Smooth muscle cell (in vitro differentiated cells): ENCODE results near the gene PTPN6. TPM values are rescaled to one million over a fixed set of nuclear protein-coding genes. Genes with fewer than 3 reads are reported as not detected.

Source experiments
- DNase-seq: peaks from one replicate; lab custom pipeline; 2025; ENCODE audit not compliant: unreplicated experiment; lab: John Stamatoyannopoulos, UW
- H2AFZ ChIP-seq: fragments of 200-600 bp; sonication (generic); 2 replicates; pipeline ENCODE4 v1.6.0; 2016; ENCODE audit warnings: antibody characterized with exemption, low read depth, mild to moderate bottlenecking
- H3F3A ChIP-seq: fragments of 200-600 bp; sonication (generic); 2 replicates; pipeline ENCODE4 v1.6.0; 2017; ENCODE audit warnings: antibody characterized with exemption, low read depth
- H3K27ac ChIP-seq: fragments of 200-600 bp; sonication (generic); 2 replicates; pipeline ENCODE4 v1.5.1; 2016; ENCODE audit warnings: low read depth, mild to moderate bottlenecking
- H3K27me3 ChIP-seq: fragments of 200-600 bp; sonication (generic); 2 replicates; pipeline ENCODE4 v1.6.1; 2016; ENCODE audit warnings: low read depth, mild to moderate bottlenecking
- H3K36me3 ChIP-seq: fragments of 200-600 bp; sonication (generic); 2 replicates; pipeline ENCODE4 v1.5.1; 2016; ENCODE audit warnings: low read depth
- H3K4me1 ChIP-seq: fragments of 200-600 bp; sonication (generic); 2 replicates; pipeline ENCODE4 v1.5.1; 2016; ENCODE audit warnings: low read depth
- H3K4me2 ChIP-seq: fragments of 200-600 bp; sonication (generic); 2 replicates; pipeline ENCODE4 v1.6.0; 2016; ENCODE audit warnings: mild to moderate bottlenecking
- H3K4me3 ChIP-seq: fragments of 200-600 bp; sonication (generic); 2 replicates; pipeline ENCODE4 v1.5.1; 2016; ENCODE audit warnings: mild to moderate bottlenecking
- H3K79me2 ChIP-seq: fragments of 200-600 bp; sonication (generic); 2 replicates; pipeline ENCODE4 v1.6.0; 2016; ENCODE audit warnings: low read depth, mild to moderate bottlenecking
- H3K9ac ChIP-seq: fragments of 200-600 bp; sonication (generic); 2 replicates; pipeline ENCODE4 v1.6.0; 2016; ENCODE audit warnings: low read depth
- H3K9me3 ChIP-seq: fragments of 200-600 bp; sonication (generic); replicated peaks from 2 replicates; pipeline ENCODE4 v1.5.1; 2016; ENCODE audit warnings: low read depth
- H4K20me1 ChIP-seq: fragments of 200-600 bp; sonication (generic); 2 replicates; pipeline ENCODE4 v1.6.0; 2016; ENCODE audit warnings: low read depth
- microRNA counts: library from miRNA; unstranded; fragments of <30 nt; microRNA quantifications from one replicate; lab custom pipeline; 2016
- microRNA-seq: library from miRNA; unstranded; fragments of <30 nt; microRNA quantifications from one replicate; pipeline ENCODE4, GENCODE V29; 2016; ENCODE audit warnings: borderline number of aligned reads
- polyA plus RNA-seq: library from polyadenylated mRNA; unstranded; fragments of >200 nt; fragmentation: Nextera tagmentation; extraction: Ambion mirVana; gene quantifications from 2 replicates; pipeline ENCODE4 v1.2.1, GENCODE V29; 2016
- small RNA-seq: library from RNA; depleted of rRNA; stranded (forward); fragments of <200 nt; gene quantifications from one replicate; pipeline ENCODE3, GENCODE V24; 2014
- total RNA-seq: library from RNA; depleted of rRNA; stranded (reverse); fragments of >200 nt; gene quantifications from 2 replicates; pipeline ENCODE4 v1.2.3, GENCODE V29; 2014
- TF ChIP-seq, protein P1 (sequence below): fragments of 200-600 bp; sonication (generic); IDR thresholded peaks from 2 replicates; pipeline ENCODE4 v1.5.1; 2017; ENCODE audit warnings: borderline replicate concordance, mild to moderate bottlenecking, antibody characterized with exemption; ENCODE audit not compliant: insufficient read depth, poor library complexity, severe bottlenecking

Gene PTPN6
- total and polyA plus RNA-seq, 2 experiments from 2014 or later, result 2.8 to 4.3 TPM

DNA sequence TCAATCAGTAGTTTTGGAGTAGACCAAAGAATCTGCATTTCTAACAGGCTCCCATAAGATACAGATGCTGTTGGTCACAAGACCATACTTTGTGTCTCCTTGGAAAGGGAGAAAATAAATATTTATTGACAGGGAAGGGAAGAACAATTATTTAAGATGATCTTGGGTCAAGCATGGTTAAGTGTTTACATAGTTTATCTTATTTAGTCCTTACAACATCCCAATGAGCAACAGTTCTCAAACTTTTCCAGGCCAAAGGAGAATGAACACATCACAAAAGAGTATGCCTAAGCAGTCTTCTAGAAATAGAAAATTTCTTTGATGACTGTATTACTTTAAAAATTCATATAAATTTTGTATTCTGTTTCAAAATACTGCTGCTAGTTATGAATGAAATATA is 58.4 kb downstream of the PTPN6 start:
- no peak for DNase-seq
- no peaks in the 10 kb centered on the region for H3K79me2 ChIP-seq
- H3K27me3 ChIP-seq, result no peaks in the 10 kb centered on the region
- H3K27ac ChIP-seq, result no peak overlapping the region
- no peak overlapping the region for H3K4me3 ChIP-seq
- H4K20me1 ChIP-seq, result peaks cover 4% of the 10 kb centered on the region
- TF ChIP-seq, protein P1, sequence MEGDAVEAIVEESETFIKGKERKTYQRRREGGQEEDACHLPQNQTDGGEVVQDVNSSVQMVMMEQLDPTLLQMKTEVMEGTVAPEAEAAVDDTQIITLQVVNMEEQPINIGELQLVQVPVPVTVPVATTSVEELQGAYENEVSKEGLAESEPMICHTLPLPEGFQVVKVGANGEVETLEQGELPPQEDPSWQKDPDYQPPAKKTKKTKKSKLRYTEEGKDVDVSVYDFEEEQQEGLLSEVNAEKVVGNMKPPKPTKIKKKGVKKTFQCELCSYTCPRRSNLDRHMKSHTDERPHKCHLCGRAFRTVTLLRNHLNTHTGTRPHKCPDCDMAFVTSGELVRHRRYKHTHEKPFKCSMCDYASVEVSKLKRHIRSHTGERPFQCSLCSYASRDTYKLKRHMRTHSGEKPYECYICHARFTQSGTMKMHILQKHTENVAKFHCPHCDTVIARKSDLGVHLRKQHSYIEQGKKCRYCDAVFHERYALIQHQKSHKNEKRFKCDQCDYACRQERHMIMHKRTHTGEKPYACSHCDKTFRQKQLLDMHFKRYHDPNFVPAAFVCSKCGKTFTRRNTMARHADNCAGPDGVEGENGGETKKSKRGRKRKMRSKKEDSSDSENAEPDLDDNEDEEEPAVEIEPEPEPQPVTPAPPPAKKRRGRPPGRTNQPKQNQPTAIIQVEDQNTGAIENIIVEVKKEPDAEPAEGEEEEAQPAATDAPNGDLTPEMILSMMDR, result no peak
- no peaks in the 10 kb centered on the region for H3K4me1 ChIP-seq
- no peaks in the 10 kb centered on the region for H3K9me3 ChIP-seq
- no peak overlapping the region for H2AFZ ChIP-seq
- H3K36me3 ChIP-seq, result no peaks in the 10 kb centered on the region
- H3K4me2 ChIP-seq, result no peak overlapping the region
- H3F3A ChIP-seq, result no peaks in the 10 kb centered on the region
- H3K9ac ChIP-seq, result no peak overlapping the region

MicroRNAs within 50 kb of the gene (microRNA counts, 767-probe panel; counts per million panel counts)
- microRNA hsa-miR-141-3p (lab: Ali Mortazavi, UCI) (4,647 counts per million, percentile 21 among the panel's probes with 10 or more counts), microRNA hsa-miR-200c-3p (lab: Ali Mortazavi, UCI) (10,783 counts per million, percentile 88 among the panel's probes with 10 or more counts)

Small RNA genes lying within 50 kb of the gene (microRNA-seq; reads per million reads assigned to microRNA genes)
- gene MIR141 (684 reads per million, percentile 76 among the genes with 10 or more reads in this experiment), gene MIR200C (31,635 reads per million, percentile 99 among the genes with 10 or more reads in this experiment)

Small RNA genes lying within 50 kb of the gene (small RNA-seq; reads per million reads assigned to genes)
- gene MIR141 (41.1 reads per million, percentile 95 among the genes with 10 or more reads in this experiment), gene MIR200C (25.6 reads per million, percentile 92 among the genes with 10 or more reads in this experiment), gene RNU7-1 (not detected), gene SCARNA12 (3.1 reads per million, percentile 53 among the genes with 10 or more reads in this experiment)

Other genes with a start within 250 kb of the PTPN6 start
- 56.6 and 59.6 TPM in 2 replicates for gene COPS7A, start 227.3 kb upstream of the PTPN6 start, total RNA-seq
- 78.0 and 105 TPM in 2 replicates for gene COPS7A, start 227.3 kb upstream of the PTPN6 start, polyA plus RNA-seq
- 182 and 185 TPM in 2 replicates for gene MLF2, start 198.2 kb upstream of the PTPN6 start, total RNA-seq
- gene MLF2, start 198.2 kb upstream of the PTPN6 start, polyA plus RNA-seq, result 381 and 398 TPM in 2 replicates
- 115 and 125 TPM in 2 replicates for gene PTMS, start 185.0 kb upstream of the PTPN6 start, total RNA-seq
- gene PTMS, start 185.0 kb upstream of the PTPN6 start, polyA plus RNA-seq, result 379 and 381 TPM in 2 replicates
- gene LAG3, start 178.8 kb upstream of the PTPN6 start, total RNA-seq, result 0.18 and 1.0 TPM in 2 replicates
- 1.7 and 3.7 TPM in 2 replicates for gene LAG3, start 178.8 kb upstream of the PTPN6 start, polyA plus RNA-seq
- gene CD4, start 161.8 kb upstream of the PTPN6 start, total RNA-seq, result 0.13 and 0.22 TPM in 2 replicates
- gene CD4, start 161.8 kb upstream of the PTPN6 start, polyA plus RNA-seq, result 1.3 and 2.5 TPM in 2 replicates
- gene GPR162, start 129.5 kb upstream of the PTPN6 start, total RNA-seq, result 0.76 and 2.9 TPM in 2 replicates
- gene GPR162, start 129.5 kb upstream of the PTPN6 start, polyA plus RNA-seq, result 2.1 and 3.0 TPM in 2 replicates
- gene P3H3, start 122.9 kb upstream of the PTPN6 start, total RNA-seq, result 36.7 and 42.8 TPM in 2 replicates
- gene P3H3, start 122.9 kb upstream of the PTPN6 start, polyA plus RNA-seq, result 106 and 108 TPM in 2 replicates
- 4.0 and 6.2 TPM in 2 replicates for gene GNB3, start 110.4 kb upstream of the PTPN6 start, total RNA-seq
- 4.8 and 6.3 TPM in 2 replicates for gene GNB3, start 110.4 kb upstream of the PTPN6 start, polyA plus RNA-seq
- 5.3 and 7.4 TPM in 2 replicates for gene CDCA3, start 100.1 kb upstream of the PTPN6 start, total RNA-seq
- gene CDCA3, start 100.1 kb upstream of the PTPN6 start, polyA plus RNA-seq, result 9.4 and 10.6 TPM in 2 replicates
- gene USP5, start 99.2 kb upstream of the PTPN6 start, total RNA-seq, result 51.3 and 52.5 TPM in 2 replicates
- 63.1 and 64.9 TPM in 2 replicates for gene USP5, start 99.2 kb upstream of the PTPN6 start, polyA plus RNA-seq
- 1,112 and 1,199 TPM in 2 replicates for gene TPI1, start 83.8 kb upstream of the PTPN6 start, total RNA-seq
- 2,097 and 2,100 TPM in 2 replicates for gene TPI1, start 83.8 kb upstream of the PTPN6 start, polyA plus RNA-seq
- 2.3 and 2.5 TPM in 2 replicates for gene SPSB2, start 78.1 kb upstream of the PTPN6 start, total RNA-seq
- gene SPSB2, start 78.1 kb upstream of the PTPN6 start, polyA plus RNA-seq, result 5.9 and 7.9 TPM in 2 replicates
- 14.2 and 19.9 TPM in 2 replicates for gene LRRC23, start 46.5 kb upstream of the PTPN6 start, total RNA-seq
- gene LRRC23, start 46.5 kb upstream of the PTPN6 start, polyA plus RNA-seq, result 13.7 and 19.5 TPM in 2 replicates
- 52.5 and 58.8 TPM in 2 replicates for gene ENO2, start 36.8 kb upstream of the PTPN6 start, total RNA-seq
- gene ENO2, start 36.8 kb upstream of the PTPN6 start, polyA plus RNA-seq, result 105 and 127 TPM in 2 replicates
- 9.9 and 30.4 TPM in 2 replicates for gene ATN1, start 23.4 kb upstream of the PTPN6 start, total RNA-seq
- gene ATN1, start 23.4 kb upstream of the PTPN6 start, polyA plus RNA-seq, result 28.8 and 36.1 TPM in 2 replicates
- not detected in 2 replicates for gene RNU7-1, start 7.5 kb upstream of the PTPN6 start, total RNA-seq
- not detected in 2 replicates for gene RNU7-1, start 7.5 kb upstream of the PTPN6 start, polyA plus RNA-seq
- gene C12orf57, start 7.3 kb upstream of the PTPN6 start, total RNA-seq, result 433 and 494 TPM in 2 replicates
- gene C12orf57, start 7.3 kb upstream of the PTPN6 start, polyA plus RNA-seq, result 360 and 397 TPM in 2 replicates
- gene PHB2, start 19.3 kb downstream of the PTPN6 start, total RNA-seq, result 148 and 162 TPM in 2 replicates
- 139 and 155 TPM in 2 replicates for gene PHB2, start 19.3 kb downstream of the PTPN6 start, polyA plus RNA-seq
- gene EMG1, start 19.6 kb downstream of the PTPN6 start, total RNA-seq, result 21.9 and 26.5 TPM in 2 replicates
- gene EMG1, start 19.6 kb downstream of the PTPN6 start, polyA plus RNA-seq, result 54.4 and 62.0 TPM in 2 replicates
- 16.9 and 28.3 TPM in 2 replicates for gene LPCAT3, start 67.1 kb downstream of the PTPN6 start, total RNA-seq
- gene LPCAT3, start 67.1 kb downstream of the PTPN6 start, polyA plus RNA-seq, result 34.3 and 35.9 TPM in 2 replicates
- gene C1S, start 109.4 kb downstream of the PTPN6 start, total RNA-seq, result 38.5 and 65.7 TPM in 2 replicates
- gene C1S, start 109.4 kb downstream of the PTPN6 start, polyA plus RNA-seq, result 61.1 and 69.2 TPM in 2 replicates
- gene C1R, start 141.1 kb downstream of the PTPN6 start, total RNA-seq, result 51.2 and 58.9 TPM in 2 replicates
- 78.7 and 83.8 TPM in 2 replicates for gene C1R, start 141.1 kb downstream of the PTPN6 start, polyA plus RNA-seq
- 18.5 and 21.1 TPM in 2 replicates for gene C1RL, start 157.9 kb downstream of the PTPN6 start, total RNA-seq
- 8.7 and 9.8 TPM in 2 replicates for gene C1RL, start 157.9 kb downstream of the PTPN6 start, polyA plus RNA-seq
- not detected in 2 replicates for gene RBP5, start 177.5 kb downstream of the PTPN6 start, total RNA-seq
- gene RBP5, start 177.5 kb downstream of the PTPN6 start, polyA plus RNA-seq, result 0.21 and 2.3 TPM in 2 replicates
- 26.5 and 51.0 TPM in 2 replicates for gene CLSTN3, start 179.0 kb downstream of the PTPN6 start, total RNA-seq
- gene CLSTN3, start 179.0 kb downstream of the PTPN6 start, polyA plus RNA-seq, result 12.4 and 25.4 TPM in 2 replicates
- 6.6 and 13.2 TPM in 2 replicates for gene PEX5, start 238.3 kb downstream of the PTPN6 start, total RNA-seq
- 8.3 and 8.9 TPM in 2 replicates for gene PEX5, start 238.3 kb downstream of the PTPN6 start, polyA plus RNA-seq